ENCODE results near the gene SRP72.
"Not testable (repeated sequence)": the region's sequence is repeated elsewhere in the genome, so short reads cannot be mapped to it uniquely, and the experiment has no call there.

SRP72 gene

GRCh38 chr4:56464581-56464980, 2.8 kb upstream of the SRP72 start:
- no peak for DNase-seq (ENCODE audit: low read depth, low spot score)

- DNase-seq (ENCODE audit: low read depth, low spot score): no peak
These were observed 1.7 kb upstream of the SRP72 start for GRCh38 chr4:56465599-56466295.

- not testable (repeated sequence) for DNase-seq (ENCODE audit: low read depth, low spot score)
These were observed 1.1 kb upstream of the SRP72 start for GRCh38 chr4:56466296-56466761.

- no peak for DNase-seq (ENCODE audit: low read depth, low spot score)
These were observed 520 bp upstream of the SRP72 start for GRCh38 chr4:56466910-56467283.

- DNase-seq (ENCODE audit: low read depth, low spot score): no peak
These were observed 643 bp downstream of the SRP72 start for GRCh38 chr4:56468097-56468422.

GRCh38 chr4:56469489-56470210, 2.2 kb downstream of the SRP72 start:
- DNase-seq (ENCODE audit: low read depth, low spot score): no peak

GRCh38 chr4:56475917-56476316, 8.5 kb downstream of the SRP72 start:
- no peak for DNase-seq (ENCODE audit: low read depth, low spot score)

- DNase-seq (ENCODE audit: low read depth, low spot score): no peak
These were observed 9.8 kb downstream of the SRP72 start for GRCh38 chr4:56477192-56477702.

GRCh38 chr4:56480691-56481090, 13.3 kb downstream of the SRP72 start:
- no peak for DNase-seq (ENCODE audit: low read depth, low spot score)

- no peak for DNase-seq (ENCODE audit: low read depth, low spot score)
These were observed 28.8 kb downstream of the SRP72 start for GRCh38 chr4:56496241-56496640.

- DNase-seq (ENCODE audit: low read depth, low spot score): peak; percentile 16
These were observed 38.1 kb downstream of the SRP72 start, which contains the start of gene ARL9 for GRCh38 chr4:56505269-56506130. Gene ARL9, plus strand, starts transcription at chr4:56505791. Its CDS starts 72 bp downstream, at chr4:56505863.

GRCh38 chr4:56511098-56511497, 43.7 kb downstream of the SRP72 start:
- DNase-seq (ENCODE audit: low read depth, low spot score): no peak

GRCh38 chr4:56512166-56512565, 44.7 kb downstream of the SRP72 start:
- DNase-seq (ENCODE audit: low read depth, low spot score): no peak

GRCh38 chr4:56513517-56513916, 46.1 kb downstream of the SRP72 start:
- no peak for DNase-seq (ENCODE audit: low read depth, low spot score)

- peak; percentile 44 for DNase-seq (ENCODE audit: low read depth, low spot score)
These were observed 63.1 kb downstream of the SRP72 start for GRCh38 chr4:56530269-56531148.

GRCh38 chr4:56531149-56531770, 63.8 kb downstream of the SRP72 start:
- DNase-seq (ENCODE audit: low read depth, low spot score): no peak

GRCh38 chr4:56531823-56532222, 64.4 kb downstream of the SRP72 start:
- no peak for DNase-seq (ENCODE audit: low read depth, low spot score)

GRCh38 chr4:56532239-56532638, 64.8 kb downstream of the SRP72 start:
- DNase-seq (ENCODE audit: low read depth, low spot score): no peak

- DNase-seq (ENCODE audit: low read depth, low spot score): no peak
These were observed 68.5 kb downstream of the SRP72 start for GRCh38 chr4:56535915-56536314.

- DNase-seq (ENCODE audit: low read depth, low spot score): no peak
These were observed 69.7 kb downstream of the SRP72 start for GRCh38 chr4:56537147-56537546.

- no peak for DNase-seq (ENCODE audit: low read depth, low spot score)
These were observed 73.4 kb downstream of the SRP72 start for GRCh38 chr4:56540826-56541225.

Data from activated CD4-positive, CD25-positive, alpha-beta regulatory T cell treated with anti-CD3 and anti-CD28 coated beads, Interleukin-2, amount 50 U/mL, for 16 hours (primary cell).